Stimulated activated CD4-positive, alpha-beta T cell treated with anti-CD3 and anti-CD28 coated beads, Interleukin-12 subunit alpha, Interleukin-12 subunit beta, amount 100 ng/mL, for 24 hours (primary cell): Measurements from ENCODE around the gene TPSB2.
"Not testable (repeated sequence)": the region's sequence is repeated elsewhere in the genome, so short reads cannot be mapped to it uniquely, and the experiment has no call there.

Experiments
- DNase-seq, 2 experiments: peaks; one replicate each; pipeline ENCODE4 v3.0.0-alpha.2; 2020; ENCODE audit warnings: low read depth in 2 of 2

TPSB2 gene

DNA sequence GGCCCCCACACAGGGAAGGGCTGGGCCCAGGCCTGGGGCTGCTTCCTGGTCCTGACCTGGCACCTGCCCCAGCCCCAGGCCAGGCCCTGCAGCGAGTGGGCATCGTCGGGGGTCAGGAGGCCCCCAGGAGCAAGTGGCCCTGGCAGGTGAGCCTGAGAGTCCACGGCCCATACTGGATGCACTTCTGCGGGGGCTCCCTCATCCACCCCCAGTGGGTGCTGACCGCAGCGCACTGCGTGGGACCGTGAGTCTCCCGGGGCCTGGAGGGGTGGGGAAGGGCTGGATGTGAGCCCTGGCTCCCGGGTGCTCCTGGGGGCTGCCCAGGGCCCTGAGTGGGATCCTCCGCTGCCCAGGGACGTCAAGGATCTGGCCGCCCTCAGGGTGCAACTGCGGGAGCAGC lies 11.1 kb upstream of the TPSB2 start:
- DNase-seq, result not testable (repeated sequence)

DNA sequence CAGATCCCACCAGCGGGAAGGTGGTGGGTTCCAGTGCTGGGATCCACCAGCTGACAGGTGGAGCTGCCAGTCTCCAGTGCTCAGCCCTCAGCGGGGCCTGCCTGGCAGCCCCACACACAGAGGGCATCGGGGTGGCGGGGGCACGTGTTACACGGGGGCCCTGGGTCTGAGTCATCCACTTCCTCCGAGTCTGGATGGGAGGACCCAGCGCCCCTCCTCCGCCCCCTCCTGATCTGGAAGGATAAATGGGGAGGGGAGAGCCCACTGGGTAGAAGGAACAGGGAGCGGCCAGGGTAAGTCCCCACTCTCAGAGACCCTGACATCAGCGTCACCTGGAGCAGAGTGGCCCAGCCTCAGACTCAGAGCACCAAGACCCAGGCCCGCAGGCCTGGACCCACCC lies 10.5 kb upstream of the TPSB2 start, which contains the start of gene TPSAB1:
Gene TPSAB1, plus strand, starts transcription at position 270 of the 400 bp plus-strand sequence. CDS start 234 bp downstream, outside the sequence.
- DNase-seq, result not testable (repeated sequence)

- not testable (repeated sequence) for DNase-seq
Measured at GRCh38 chr16:1239575-1239974, 9.6 kb upstream of the TPSB2 start.

DNA sequence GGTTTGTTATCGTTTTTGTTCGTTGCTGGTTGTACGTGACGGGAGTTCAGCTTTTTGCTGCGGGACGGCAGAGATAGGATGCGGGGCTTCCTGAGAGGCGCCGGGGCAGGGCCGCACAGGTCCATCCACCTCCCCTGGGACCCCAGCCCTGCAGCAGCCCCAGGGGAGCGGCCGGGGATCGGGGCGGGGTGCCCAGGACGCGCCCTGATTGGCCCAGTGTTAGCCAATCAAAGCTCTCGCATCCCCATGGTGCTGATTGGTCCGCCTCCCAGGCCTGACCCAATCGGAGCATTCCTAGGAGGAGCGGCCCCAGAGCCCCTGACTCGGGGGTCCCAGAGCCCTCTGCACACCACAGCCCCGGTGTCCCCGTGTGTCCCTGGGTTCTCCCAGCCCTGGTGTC lies 8.9 kb upstream of the TPSB2 start:
- DNase-seq, result not testable (repeated sequence)

DNA sequence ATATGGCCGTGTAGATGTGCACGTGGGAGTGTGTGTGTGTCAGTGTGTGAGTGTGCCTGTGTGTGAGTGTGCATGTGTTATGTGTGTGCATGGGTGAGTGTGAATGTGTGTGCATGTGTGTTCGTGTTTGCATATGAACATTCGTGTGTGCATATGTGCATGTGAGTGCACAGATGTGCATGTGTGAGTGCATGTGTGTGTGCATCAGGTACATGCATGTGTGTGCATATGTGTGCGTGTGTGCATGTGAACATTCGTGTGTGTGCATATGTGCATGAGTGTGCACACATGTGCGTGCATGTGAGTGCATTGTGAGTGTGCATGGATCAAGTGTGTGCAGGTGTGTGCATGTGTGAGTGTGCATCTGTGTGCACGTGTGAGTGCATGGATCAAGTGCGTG lies 8.0 kb upstream of the TPSB2 start:
- no peak for DNase-seq

DNA sequence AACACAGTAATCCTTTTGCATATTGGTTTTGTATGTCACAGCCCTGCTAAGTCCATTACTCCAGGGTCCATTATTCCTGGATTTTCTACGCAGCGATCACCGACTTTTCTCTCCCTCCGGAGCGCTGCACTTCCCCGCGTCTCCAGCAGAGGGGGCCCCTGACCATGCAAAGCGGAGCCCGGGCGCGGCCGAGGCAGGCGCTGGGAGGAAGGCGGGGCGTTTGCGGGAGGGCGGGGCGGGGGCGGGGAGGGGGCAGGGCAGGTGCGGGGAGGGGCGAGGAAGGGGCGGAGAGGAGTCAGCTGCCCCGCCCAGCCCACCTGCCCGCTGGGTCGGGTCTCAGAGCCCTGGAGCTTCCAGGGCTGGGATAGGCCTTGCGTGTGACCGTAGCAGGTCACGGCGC lies 6.7 kb upstream of the TPSB2 start:
- DNase-seq, result not testable (repeated sequence)

GRCh38 chr16:1232049-1232748 lies 2.2 kb upstream of the TPSB2 start:
- not testable (repeated sequence) for DNase-seq

DNA sequence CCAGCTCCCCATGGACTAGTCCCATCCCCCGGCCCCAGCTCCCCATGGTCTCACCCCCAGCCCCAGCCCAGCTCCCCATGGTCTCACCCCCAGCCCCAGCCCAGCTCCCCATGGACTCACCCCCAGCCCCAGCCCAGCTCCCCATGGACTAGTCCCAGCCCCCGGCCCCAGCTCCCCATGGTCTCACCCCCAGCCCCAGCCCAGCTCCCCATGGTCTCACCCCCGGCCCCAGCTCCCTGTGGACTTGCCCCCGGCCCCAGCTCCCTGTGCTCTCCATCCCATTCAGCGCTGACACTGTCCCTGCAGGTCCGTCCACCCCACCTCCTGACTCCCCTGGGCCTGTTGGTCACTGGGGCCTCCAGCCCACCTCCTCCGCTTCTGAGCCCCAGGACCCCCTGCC lies 1.3 kb upstream of the TPSB2 start:
- DNase-seq, result not testable (repeated sequence)

DNA sequence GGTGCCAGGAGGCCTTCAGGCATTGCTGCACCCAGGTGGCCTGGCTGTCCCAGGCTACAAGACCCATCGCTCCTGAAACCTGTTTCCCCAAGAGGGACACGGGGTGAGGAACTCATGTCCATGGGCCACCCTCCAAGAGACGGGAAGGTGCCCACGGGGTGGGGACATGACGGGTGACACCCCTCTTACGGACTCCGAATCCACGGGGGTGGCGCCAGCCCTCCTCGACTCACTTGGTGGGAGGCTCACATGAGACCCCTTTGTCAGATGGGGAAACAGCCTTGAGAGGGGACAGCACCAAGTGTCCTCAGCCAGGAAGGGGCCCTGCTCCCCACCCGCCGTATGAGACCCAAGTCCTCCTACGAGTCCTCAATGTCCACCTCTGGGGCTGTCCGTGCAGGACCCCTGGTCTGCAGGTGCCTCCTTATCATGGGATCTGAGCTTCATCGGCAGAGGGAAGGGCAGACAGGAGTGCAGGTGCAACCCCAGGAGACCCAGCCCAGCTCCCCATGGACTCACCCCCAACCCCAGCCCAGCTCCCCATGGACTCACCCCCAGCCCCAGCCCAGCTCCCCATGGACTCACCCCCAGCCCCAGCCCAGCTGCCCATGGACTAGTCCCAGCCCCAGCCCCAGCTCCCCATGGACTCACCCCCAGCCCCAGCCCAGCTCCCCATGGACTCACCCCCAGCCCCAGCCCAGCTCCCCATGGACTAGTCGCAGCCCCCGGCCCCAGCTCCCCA lies 658 bp upstream of the TPSB2 start:
- not testable (repeated sequence) for DNase-seq

DNA sequence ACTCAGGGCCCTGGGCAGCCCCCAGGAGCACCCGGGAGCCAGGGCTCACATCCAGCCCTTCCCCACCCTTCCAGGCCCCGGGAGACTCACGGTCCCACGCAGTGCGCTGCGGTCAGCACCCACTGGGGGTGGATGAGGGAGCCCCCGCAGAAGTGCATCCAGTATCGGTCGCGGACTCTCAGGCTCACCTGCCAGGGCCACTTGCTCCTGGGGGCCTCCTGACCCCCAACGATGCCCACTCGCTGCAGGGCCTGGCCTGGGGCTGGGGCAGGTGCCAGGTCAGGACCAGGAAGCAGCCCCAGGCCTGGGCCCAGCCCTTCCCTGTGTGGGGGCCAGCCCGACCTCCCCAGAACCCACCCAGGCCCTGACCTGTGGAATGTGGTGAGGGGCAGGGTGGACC lies 508 bp downstream of the TPSB2 start:
- DNase-seq, result not testable (repeated sequence)

DNA sequence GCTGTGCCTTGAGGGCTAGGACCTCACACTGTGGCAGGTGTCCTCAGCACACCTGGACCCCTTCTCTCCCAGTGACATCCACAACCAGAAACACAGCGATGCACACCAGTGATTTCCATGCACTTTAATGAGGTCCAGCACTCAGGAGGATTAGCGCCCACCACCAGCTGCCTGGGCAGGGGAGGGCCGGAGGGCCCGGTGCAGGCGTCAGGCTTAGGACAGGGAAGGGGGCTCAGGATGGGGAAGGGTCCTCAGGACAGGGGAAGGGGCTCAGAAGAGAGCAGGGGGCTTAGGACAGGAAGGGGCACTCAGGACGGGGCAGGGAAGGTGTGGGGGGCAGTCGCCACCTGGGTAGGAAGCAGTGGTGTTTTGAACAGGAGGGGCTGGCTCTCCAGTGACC lies 1.8 kb downstream of the TPSB2 start:
- DNase-seq, result not testable (repeated sequence)

DNA sequence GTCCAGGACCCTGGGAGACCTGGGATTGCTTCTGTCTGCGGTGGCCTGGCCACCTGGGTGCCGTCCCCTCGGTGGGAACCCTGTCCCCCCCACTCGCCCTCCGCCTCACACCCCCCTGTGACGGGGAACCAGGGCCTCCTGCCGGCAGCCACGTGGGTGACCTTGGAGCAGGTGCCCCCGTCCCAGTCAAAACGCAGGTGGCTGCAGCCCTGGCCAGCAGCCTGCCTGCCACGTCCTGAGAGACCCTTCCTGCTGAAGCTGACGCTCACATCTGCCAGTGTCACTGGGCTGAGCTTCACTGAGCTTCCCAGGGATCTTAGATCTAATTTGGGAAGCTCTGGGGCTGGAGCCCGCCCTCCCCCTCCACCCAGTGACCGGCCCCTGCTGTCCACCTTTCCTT lies 3.3 kb downstream of the TPSB2 start:
- DNase-seq, result not testable (repeated sequence)

DNA sequence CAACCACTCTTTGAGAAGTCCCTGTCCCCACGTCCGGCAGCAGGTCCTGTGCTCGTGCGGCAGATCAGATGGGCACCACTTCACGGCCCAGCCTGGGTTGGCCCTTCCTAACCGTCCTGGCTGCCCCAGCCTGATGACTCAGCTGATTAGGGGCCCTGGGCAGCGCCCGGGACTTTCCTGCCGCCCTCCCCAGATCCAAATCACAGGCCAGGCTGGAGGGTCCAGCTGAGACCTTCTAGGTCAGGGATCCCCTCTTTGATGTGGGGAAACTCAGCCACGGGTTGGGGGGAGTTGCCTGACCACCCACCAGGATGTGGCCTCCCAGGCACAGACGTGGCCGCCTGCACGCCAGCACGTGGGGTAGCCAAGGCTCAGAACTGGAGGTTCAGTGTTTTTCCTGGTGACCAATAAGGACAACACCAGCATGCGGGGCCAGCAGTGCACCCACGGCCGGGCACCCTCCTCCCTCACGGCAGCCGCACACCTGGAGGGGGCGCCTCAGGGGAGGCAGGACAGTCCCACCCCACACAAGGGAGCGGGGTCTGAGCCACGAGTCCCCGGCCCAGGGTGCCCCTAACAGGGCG lies 4.2 kb downstream of the TPSB2 start:
- not testable (repeated sequence) for DNase-seq

DNA sequence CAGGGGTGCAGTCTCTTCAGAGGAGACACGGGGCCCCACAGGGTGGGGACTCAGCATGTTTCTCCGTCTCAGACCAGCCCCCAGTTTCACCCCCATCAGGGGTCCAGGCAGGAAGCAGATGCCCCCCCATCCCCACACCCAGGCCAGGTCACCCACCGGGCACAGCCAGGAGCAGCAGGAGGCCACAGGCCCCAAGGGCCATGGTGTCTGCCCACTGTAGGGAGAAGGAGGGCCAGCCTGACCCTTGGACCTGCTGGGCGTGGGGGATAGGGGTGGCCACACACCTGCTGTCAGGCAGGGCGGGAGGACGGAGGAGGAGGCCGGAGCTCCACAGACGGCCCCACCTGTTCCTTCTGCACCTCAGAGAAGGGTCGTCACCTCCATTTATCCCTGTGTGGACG lies 4.9 kb downstream of the TPSB2 start, which contains the start of gene TPSG1:
Gene TPSG1, minus strand, starts transcription at position 218 of the 401 bp plus-strand sequence. Its CDS starts 16 bp downstream, at position 202.
- DNase-seq, result no peak

DNA sequence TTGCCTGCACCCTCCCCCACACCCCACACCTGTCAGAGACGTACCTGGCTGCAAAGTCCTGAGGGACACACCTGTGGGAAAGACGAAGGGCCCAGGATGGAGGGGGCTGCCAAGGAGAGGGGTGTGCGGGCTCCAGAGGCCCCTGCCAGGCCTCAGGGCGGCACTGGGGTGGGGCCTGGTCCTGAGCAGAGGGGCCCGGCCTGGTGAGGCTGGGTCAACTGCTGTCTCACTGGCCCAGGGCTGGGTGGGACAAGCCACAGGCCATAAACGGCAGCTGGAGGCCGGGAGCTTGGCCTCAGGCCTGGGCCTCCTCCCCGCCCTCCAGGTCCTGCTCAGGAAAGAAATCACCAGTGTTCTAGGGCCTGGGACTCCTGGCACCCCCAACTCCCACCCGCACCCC lies 5.4 kb downstream of the TPSB2 start:
- DNase-seq, result no peak

DNA sequence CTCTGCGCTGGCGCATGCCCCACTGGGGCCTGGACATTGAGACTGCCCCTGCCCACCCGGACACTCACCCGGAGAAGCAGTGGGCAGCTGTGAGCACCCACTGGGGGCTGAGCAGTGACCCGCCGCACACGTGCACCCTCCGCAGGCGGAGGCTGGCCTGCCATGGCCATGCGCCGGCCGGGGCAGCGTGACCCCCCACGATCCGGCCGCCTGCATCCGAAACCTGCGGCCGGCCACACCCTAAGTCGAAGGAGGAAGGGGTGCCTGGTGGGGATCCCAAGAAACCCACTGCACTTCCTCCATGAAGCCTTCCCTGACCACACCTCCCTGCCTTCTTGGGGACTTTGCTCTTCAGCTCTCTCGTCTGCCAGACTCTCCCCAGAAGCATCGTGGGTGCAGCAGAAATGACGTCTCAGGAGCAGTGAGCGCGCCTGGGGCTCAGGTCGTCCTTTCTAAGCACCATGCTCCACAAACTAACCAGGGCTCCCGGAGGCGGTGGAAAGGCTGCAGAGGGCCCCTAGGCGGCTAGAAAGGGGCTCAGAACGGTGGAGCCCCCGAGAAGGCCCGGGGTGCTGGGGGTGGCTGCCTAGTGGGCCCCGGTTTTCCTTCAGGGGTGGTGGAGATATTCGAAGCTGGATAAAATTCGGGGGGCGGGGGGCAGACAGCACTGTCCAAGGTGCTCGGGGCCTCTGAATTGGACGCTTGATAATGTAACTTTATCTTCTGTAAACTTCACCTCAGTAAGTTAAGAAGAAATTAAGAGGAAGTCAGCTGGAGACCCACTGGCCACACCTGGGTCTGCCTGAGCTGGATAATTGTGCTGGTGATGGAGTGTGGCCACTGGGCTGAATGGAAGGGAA lies 6.4 kb downstream of the TPSB2 start:
- DNase-seq, result no peak

- DNase-seq, result no peak
Measured at GRCh38 chr16:1222553-1223354, 7.2 kb downstream of the TPSB2 start.

GRCh38 chr16:1221628-1222552 lies 8.1 kb downstream of the TPSB2 start:
- DNase-seq, result no peak

- no peak for DNase-seq
Measured at GRCh38 chr16:1220841-1221627, 8.9 kb downstream of the TPSB2 start.
